CD4-positive, alpha-beta T cell (primary cell): Measurements from ENCODE around the gene CDYL2. TPM values are rescaled to one million over a fixed set of nuclear protein-coding genes. Genes with fewer than 3 reads are reported as not detected.
A peak's percentile ranks its signal among the peaks of the same experiment; 100 is the strongest.

Experiments used
- ATAC-seq: fragments of 200-7000 bp; cut with Tn5 transposase; one replicate; pipeline ENCODE4 v1.10.0; 2022; ENCODE audit warnings: mild to moderate bottlenecking; ENCODE audit not compliant: poor library complexity
- CTCF ChIA-PET: fragments of 350-600 bp; sonication (Branson Sonifier 250); formaldehyde crosslinking; loops from one replicate; lab custom pipeline; 2021; ENCODE audit warnings: antibody characterized with exemption, inconsistent platforms; lab: Charles Lee
- POLR2A ChIA-PET: fragments of 350-600 bp; sonication (Branson Sonifier 250); formaldehyde crosslinking; loops from one replicate; lab custom pipeline; 2021; ENCODE audit warnings: antibody characterized with exemption, inconsistent platforms; lab: Charles Lee
- DNase-seq, 14 experiments: peaks; one replicate each; pipeline ENCODE4 v3.0.0-alpha.2; 2013 to 2020; ENCODE audit warnings: mixed read lengths in 2 of 14
- H3K27ac ChIP-seq, 2 donors: one replicate each; pipeline versions ENCODE4 v1.5.1 to v1.7.0; 2013; ENCODE audit warnings: low read length in 2 of 2, low read depth in 1 of 2, mild to moderate bottlenecking in 1 of 2
- H3K27me3 ChIP-seq, 2 experiments: 1 replicate in 1 of 2; 2 replicates in 1 of 2; pipeline versions ENCODE4 v1.6.1 to v1.7.0; 2013; ENCODE audit warnings: low read length in 2 of 2, control low read depth in 1 of 2, mild to moderate bottlenecking in 1 of 2, moderate library complexity in 1 of 2; ENCODE audit not compliant: insufficient read depth in 2 of 2, control insufficient read depth in 1 of 2
- H3K36me3 ChIP-seq: one replicate; pipeline ENCODE4 v1.6.1; 2013; ENCODE audit warnings: low read length, control low read depth; ENCODE audit not compliant: insufficient read depth
- H3K4me1 ChIP-seq: one replicate; pipeline ENCODE4 v1.6.1; 2013; ENCODE audit warnings: low read length, control low read depth; ENCODE audit not compliant: insufficient read depth
- H3K4me3 ChIP-seq: one replicate; pipeline ENCODE4 v1.5.1; 2013; ENCODE audit warnings: mild to moderate bottlenecking, low read length, moderate library complexity
- H3K9me3 ChIP-seq, 2 experiments: 1 replicate in 1 of 2; 2 replicates in 1 of 2; pipeline versions ENCODE4 v1.6.1 to v1.7.0; 2013; ENCODE audit warnings: low read length in 2 of 2, mild to moderate bottlenecking in 2 of 2, control low read depth in 1 of 2, moderate library complexity in 1 of 2; ENCODE audit not compliant: control insufficient read depth in 1 of 2, insufficient read depth in 1 of 2
- H3K27ac Mint-ChIP-seq: one replicate; pipeline ENCODE4 v1.8.0; 2020; ENCODE audit warnings: mixed read lengths
- H3K27me3 Mint-ChIP-seq: one replicate; pipeline ENCODE4 v1.8.0; 2021; ENCODE audit warnings: mixed read lengths
- H3K36me3 Mint-ChIP-seq: one replicate; pipeline ENCODE4 v1.8.0; 2021; ENCODE audit warnings: low read depth, mixed read lengths
- H3K4me1 Mint-ChIP-seq: one replicate; pipeline ENCODE4 v1.8.0; 2021; ENCODE audit warnings: low read depth, mixed read lengths
- H3K4me3 Mint-ChIP-seq: one replicate; pipeline ENCODE4 v1.8.0; 2020; ENCODE audit warnings: mild to moderate bottlenecking, mixed read lengths
- H3K9me3 Mint-ChIP-seq: one replicate; pipeline ENCODE4 v1.8.0; 2020; ENCODE audit warnings: mixed read lengths
- intact Hi-C, 2 experiments: fragments of 100-400 bp; cut with DNase I in 1 of 2; cut with micrococcal nuclease in 1 of 2; formaldehyde crosslinking; loops; one replicate each; pipeline versions ENCODE4 v1.15.1 to v1.9.0; 2023 to 2025; cut with DNase I, micrococcal nuclease
- total RNA-seq, 174 experiments: library from RNA in 2 of 174; stranded (reverse) in 2 of 174; gene quantifications; one replicate each; pipeline ENCODE4 v1.2.3 and lab custom pipeline; 2021 to 2026
- TF ChIP-seq, protein P1 (sequence below): fragments of 200-600 bp; IDR thresholded peaks from one replicate; pipeline ENCODE4 v1.8.0; 2022; ENCODE audit warnings: antibody characterized with exemption, mild to moderate bottlenecking

Gene CDYL2
- total RNA-seq, 2 experiments from 2014 or later: 14.3 to 15.8 TPM

DNA sequence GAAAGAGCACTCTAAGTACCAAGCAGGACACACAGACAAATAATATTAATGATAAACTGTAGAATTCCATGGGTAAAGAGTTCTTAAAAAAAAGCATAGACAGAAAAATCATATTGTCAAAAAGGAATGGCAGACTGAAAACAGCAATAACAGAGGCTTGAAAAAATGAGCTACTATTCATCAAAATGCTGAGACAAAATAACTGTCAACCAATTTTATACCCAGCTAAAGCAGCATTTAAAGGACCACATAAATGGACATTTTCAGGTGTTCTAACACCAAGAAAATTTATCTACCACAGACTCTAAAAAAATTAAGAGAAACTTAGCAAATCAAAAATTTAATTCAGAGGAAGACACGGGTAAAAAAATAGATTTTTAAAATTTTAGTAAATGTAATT, 144.5 kb downstream of the CDYL2 start:
- TF ChIP-seq, protein P1, sequence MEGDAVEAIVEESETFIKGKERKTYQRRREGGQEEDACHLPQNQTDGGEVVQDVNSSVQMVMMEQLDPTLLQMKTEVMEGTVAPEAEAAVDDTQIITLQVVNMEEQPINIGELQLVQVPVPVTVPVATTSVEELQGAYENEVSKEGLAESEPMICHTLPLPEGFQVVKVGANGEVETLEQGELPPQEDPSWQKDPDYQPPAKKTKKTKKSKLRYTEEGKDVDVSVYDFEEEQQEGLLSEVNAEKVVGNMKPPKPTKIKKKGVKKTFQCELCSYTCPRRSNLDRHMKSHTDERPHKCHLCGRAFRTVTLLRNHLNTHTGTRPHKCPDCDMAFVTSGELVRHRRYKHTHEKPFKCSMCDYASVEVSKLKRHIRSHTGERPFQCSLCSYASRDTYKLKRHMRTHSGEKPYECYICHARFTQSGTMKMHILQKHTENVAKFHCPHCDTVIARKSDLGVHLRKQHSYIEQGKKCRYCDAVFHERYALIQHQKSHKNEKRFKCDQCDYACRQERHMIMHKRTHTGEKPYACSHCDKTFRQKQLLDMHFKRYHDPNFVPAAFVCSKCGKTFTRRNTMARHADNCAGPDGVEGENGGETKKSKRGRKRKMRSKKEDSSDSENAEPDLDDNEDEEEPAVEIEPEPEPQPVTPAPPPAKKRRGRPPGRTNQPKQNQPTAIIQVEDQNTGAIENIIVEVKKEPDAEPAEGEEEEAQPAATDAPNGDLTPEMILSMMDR: no peak
- Histone ChIP-seq H3K27ac (no peak overlapping the region), H3K4me1 (peaks cover 14% of the 10 kb centered on the region), H3K9me3 (no peaks in the 10 kb centered on the region), H3K36me3 (no peaks in the 10 kb centered on the region), H3K4me3 (no peak overlapping the region), H3K27me3 (no peaks in the 10 kb centered on the region)
- intact Hi-C loops: loop anchor here in 1 of 2 experiments (10.0 kb wide), 1 partner anchor 75 kb away; no protein-coding TSS in a partner anchor
- H3K9me3 Mint-ChIP-seq: peaks cover 2% of the 10 kb centered on the region
- POLR2A ChIA-PET: no interaction called here
- peaks cover 6% of the 10 kb centered on the region for H3K36me3 Mint-ChIP-seq
- peaks cover 23% of the 10 kb centered on the region for H3K4me1 Mint-ChIP-seq
- DNase-seq: no peak
- ATAC-seq: no peak
- no peak overlapping the region for H3K27ac Mint-ChIP-seq
- H3K4me3 Mint-ChIP-seq: no peak overlapping the region
- H3K27me3 Mint-ChIP-seq: no peaks in the 10 kb centered on the region
- CTCF ChIA-PET: no interaction called here

- Histone ChIP-seq H3K4me3 (peak overlapping the region; percentile 54), H3K9me3 (no peaks in the 10 kb centered on the region), H3K27me3 (no peaks in the 10 kb centered on the region), H3K4me1 (peaks cover 14% of the 10 kb centered on the region), H3K27ac (peak overlapping the region; percentile 52 to 56), H3K36me3 (no peaks in the 10 kb centered on the region)
- H3K4me1 Mint-ChIP-seq: peaks cover 27% of the 10 kb centered on the region
- DNase-seq (peak in 11 of 14 experiments; percentile 13 to 62 (median 35)), ATAC-seq (peak; percentile 87)
- intact Hi-C loops: loop anchor here in 1 of 2 experiments (10.0 kb wide), 1 partner anchor 72 kb away; no protein-coding TSS in a partner anchor
- H3K27me3 Mint-ChIP-seq: no peaks in the 10 kb centered on the region
- ChIA-PET CTCF (no interaction called here), POLR2A (interaction anchor here (0.9 to 1.6 kb wide), 4 partner anchors 10 to 76 kb away, joined by 3 to 5 read pairs (median 4); no protein-coding TSS in a partner anchor)
- peak overlapping the region; percentile 81 for H3K4me3 Mint-ChIP-seq
- H3K27ac Mint-ChIP-seq: peak overlapping the region; percentile 85
- TF ChIP-seq, protein P1: no peak
- peaks cover 2% of the 10 kb centered on the region for H3K9me3 Mint-ChIP-seq
- H3K36me3 Mint-ChIP-seq: peaks cover 6% of the 10 kb centered on the region
These were observed 147.7 kb downstream of the CDYL2 start for GRCh38 chr16:80656711-80657150.

DNA sequence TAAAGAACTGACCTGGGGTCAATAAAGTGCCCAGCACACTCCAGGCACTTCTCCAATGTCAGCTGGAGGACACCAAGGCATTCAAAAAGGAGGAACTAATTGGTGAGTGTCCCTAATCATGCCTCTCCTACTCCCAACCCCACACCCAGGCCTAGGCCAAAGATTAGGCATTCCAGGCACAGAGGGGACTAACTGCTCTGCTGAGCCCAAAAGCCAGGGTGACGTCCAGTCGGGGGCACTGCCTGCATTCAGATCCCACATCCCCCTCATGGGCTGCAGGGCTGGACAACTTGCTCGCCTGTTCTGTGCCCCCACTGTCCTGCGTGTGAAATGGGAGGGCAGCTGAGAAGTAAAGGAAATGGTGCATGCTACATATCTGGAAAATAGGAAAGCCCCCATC, 148.2 kb downstream of the CDYL2 start:
- H3K4me1 ChIP-seq: peaks cover 14% of the 10 kb centered on the region
- ChIA-PET CTCF (no interaction called here), POLR2A (interaction anchor here (1.2 to 1.6 kb wide), 2 partner anchors 24 to 76 kb away, joined by 4 to 5 read pairs; no protein-coding TSS in a partner anchor)
- TF ChIP-seq, protein P1: no peak
- peaks cover 30% of the 10 kb centered on the region for H3K4me1 Mint-ChIP-seq
- peak overlapping the region; percentile 54 for H3K4me3 ChIP-seq
- H3K27me3 ChIP-seq: no peaks in the 10 kb centered on the region
- H3K9me3 Mint-ChIP-seq: peaks cover 2% of the 10 kb centered on the region
- no peak for DNase-seq
- H3K27ac Mint-ChIP-seq: peak overlapping the region; percentile 85
- H3K27ac ChIP-seq: peak overlapping the region; percentile 52 to 56
- H3K9me3 ChIP-seq: no peaks in the 10 kb centered on the region
- peak overlapping the region; percentile 81 for H3K4me3 Mint-ChIP-seq
- no peaks in the 10 kb centered on the region for H3K27me3 Mint-ChIP-seq
- H3K36me3 Mint-ChIP-seq: peaks cover 6% of the 10 kb centered on the region
- intact Hi-C loops: loop anchor here in 1 of 2 experiments (10.0 kb wide), 1 partner anchor 71 kb away; no protein-coding TSS in a partner anchor
- no peaks in the 10 kb centered on the region for H3K36me3 ChIP-seq
- no peak for ATAC-seq
